Panc1 (cell line): ENCODE data around the gene HNRNPDL. TPM values are rescaled to one million over a fixed set of nuclear protein-coding genes. Genes with fewer than 3 reads are reported as not detected.
"Not testable (repeated sequence)": the region's sequence is repeated elsewhere in the genome, so short reads cannot be mapped to it uniquely, and the experiment has no call there.

Experiments
- ATAC-seq: fragments of 200-7000 bp; cut with Tn5 transposase; 2 replicates; pipeline ENCODE4 v1.9.1; 2020; ENCODE audit warnings: mild to moderate bottlenecking, moderate library complexity
- BruUV-seq: library from RNA; stranded (reverse); fragments of 400-500 nt; replicated peaks from 2 replicates; lab custom pipeline; 2021; lab: Mats Ljungman, UMichigan
- CTCF ChIA-PET: fragments of 300-600 bp; sonication (Branson Sonifier 250); formaldehyde crosslinking; loops from one replicate; lab custom pipeline; 2022; ENCODE audit warnings: antibody characterized with exemption; lab: Charles Lee
- POLR2A ChIA-PET: fragments of 300-600 bp; sonication (Branson Sonifier 250); formaldehyde crosslinking; loops from one replicate; lab custom pipeline; 2022; ENCODE audit warnings: antibody characterized with exemption; lab: Charles Lee
- DNase-seq: peaks from one replicate; pipeline ENCODE4 v3.0.0-alpha.2; 2010; ENCODE audit warnings: low read depth, low spot score
- H3K27ac ChIP-seq: 2 replicates; pipeline ENCODE4 v1.5.1; 2011; ENCODE audit warnings: mild to moderate bottlenecking, low read length, inconsistent platforms
- H3K27me3 ChIP-seq: fragments of 200-500 bp; sonication (Bioruptor generic); 2 replicates; pipeline ENCODE4 v1.6.0; 2014; ENCODE audit warnings: low read length, inconsistent platforms; ENCODE audit not compliant: control insufficient read depth, insufficient read depth
- H3K36me3 ChIP-seq: fragments of 200-500 bp; sonication (Bioruptor generic); 2 replicates; pipeline ENCODE4 v1.5.1; 2014; ENCODE audit warnings: inconsistent platforms, mild to moderate bottlenecking, low read length, moderate library complexity; ENCODE audit not compliant: control insufficient read depth, insufficient read depth
- H3K4me1 ChIP-seq: 2 replicates; pipeline ENCODE4 v1.5.1; 2011; ENCODE audit warnings: inconsistent platforms, mild to moderate bottlenecking, low read length, moderate library complexity; ENCODE audit not compliant: control insufficient read depth, insufficient read depth
- H3K4me3 ChIP-seq, 2 experiments: 2 replicates each; pipeline ENCODE4 v1.5.1; 2011 to 2012; ENCODE audit warnings: low read depth in 2 of 2, low read length in 2 of 2, mild to moderate bottlenecking in 2 of 2, inconsistent platforms in 1 of 2, moderate library complexity in 1 of 2
- H3K9me3 ChIP-seq: fragments of 200-500 bp; sonication (Bioruptor generic); 2 replicates; pipeline ENCODE4 v1.5.1; 2014; ENCODE audit warnings: low read depth, mild to moderate bottlenecking, inconsistent platforms, low read length, moderate library complexity; ENCODE audit not compliant: control insufficient read depth, insufficient read depth
- CTCF ChIP-seq: fragments of 450-650 bp; IDR thresholded peaks from 2 replicates; pipeline ENCODE4 v1.5.1; 2017; ENCODE audit warnings: mild to moderate bottlenecking
- POLR2AphosphoS5 ChIP-seq: IDR thresholded peaks from 2 replicates; pipeline ENCODE4 v1.6.1; 2012; ENCODE audit warnings: mild to moderate bottlenecking, low read depth, low read length, moderate library complexity
- REST ChIP-seq, 2 experiments: IDR thresholded peaks; 2 replicates each; pipeline ENCODE4 v1.6.1; 2011 to 2012; ENCODE audit warnings: low read depth in 2 of 2, control low read depth in 1 of 2, low read length in 1 of 2, mild to moderate bottlenecking in 1 of 2, moderate library complexity in 1 of 2; ENCODE audit not compliant: insufficient read depth in 1 of 2
- SIN3A ChIP-seq: IDR thresholded peaks from 2 replicates; pipeline ENCODE4 v1.6.1; 2012; ENCODE audit warnings: low read depth, mild to moderate bottlenecking, low read length, moderate library complexity, borderline replicate concordance; ENCODE audit not compliant: insufficient read depth
- TCF7L2 ChIP-seq: IDR thresholded peaks from 2 replicates; pipeline ENCODE4 v1.6.1; 2011; ENCODE audit warnings: mild to moderate bottlenecking, low read depth, low read length, inconsistent platforms
- in situ Hi-C: cut with HindIII; loops from 2 replicates; pipeline ENCODE4 v1.10.0; 2016; ENCODE audit warnings: low sequenced_read_pairs, low pct_unique_long_range_greater_than_20kb
- intact Hi-C: fragments of 100-400 bp; cut with micrococcal nuclease; formaldehyde crosslinking; loops from one replicate; pipeline ENCODE4 v1.10.0; 2022; ENCODE audit not compliant: unreplicated experiment
- total RNA-seq: library from RNA; stranded (reverse); gene quantifications from one replicate; pipeline ENCODE4 v1.2.1, GENCODE V29; 2021; ENCODE audit not compliant: unreplicated experiment

Gene HNRNPDL
- total RNA-seq, 1 experiment from 2014 or later = 146 TPM

GRCh38 chr4:82415922-82416365 lies 14.3 kb downstream of the HNRNPDL start:
- no peak overlapping the region for H3K27ac ChIP-seq
- H3K9me3 ChIP-seq = no peaks in the 10 kb centered on the region
- TF ChIP-seq POLR2AphosphoS5 = no peak
- TF ChIP-seq SIN3A = no peak
- TF ChIP-seq REST (IDR thresholded peaks at IDR 0.05; ENCODE audit: insufficient read depth in 1 of 2, low read depth in 2 of 2, low read length in 1 of 2) = no peak
- TF ChIP-seq TCF7L2 = no peak
- TF ChIP-seq CTCF = no peak
- DNase-seq = no peak
- BruUV-seq = no TSS peak
- H3K4me3 ChIP-seq = no peak overlapping the region
- in situ Hi-C loops = no loop called here
- no peak for ATAC-seq
- H3K27me3 ChIP-seq = no peaks in the 10 kb centered on the region
- intact Hi-C loops = no loop called here
- no peaks in the 10 kb centered on the region for H3K36me3 ChIP-seq
- CTCF ChIA-PET = no interaction called here
- H3K4me1 ChIP-seq = no peaks in the 10 kb centered on the region
- POLR2A ChIA-PET = interaction anchor here (0.7 kb wide), 1 partner anchor 93 kb away, joined by 4 read pairs; no protein-coding TSS in a partner anchor

- DNase-seq, H3K27me3 ChIP-seq, intact Hi-C loops, in situ Hi-C loops, H3K4me1 ChIP-seq, H3K4me3 ChIP-seq, BruUV-seq, H3K36me3 ChIP-seq, H3K27ac ChIP-seq, H3K9me3 ChIP-seq, ATAC-seq: not testable (repeated sequence)
- ChIA-PET CTCF (interaction anchor here (0.6 kb wide), 1 partner anchor 948 kb away, joined by 3 read pairs; no protein-coding TSS in a partner anchor), POLR2A (interaction anchor here (0.6 to 0.7 kb wide), 2 partner anchors 31 to 94 kb away, joined by 4 to 7 read pairs; no protein-coding TSS in a partner anchor)
Observed at GRCh38 chr4:82415061-82415460, 15.2 kb downstream of the HNRNPDL start.

GRCh38 chr4:82403725-82404124 lies 26.5 kb downstream of the HNRNPDL start:
- Histone ChIP-seq H3K36me3 (no peaks in the 10 kb centered on the region), H3K27me3 (no peaks in the 10 kb centered on the region), H3K4me1 (no peaks in the 10 kb centered on the region), H3K9me3 (no peaks in the 10 kb centered on the region), H3K27ac (no peak overlapping the region), H3K4me3 (no peak overlapping the region)
- DNase-seq (no peak), ATAC-seq (no peak)
- intact Hi-C loops = no loop called here
- ChIA-PET CTCF (no interaction called here), POLR2A (no interaction called here)
- no TSS peak for BruUV-seq
- TF ChIP-seq POLR2AphosphoS5 (no peak), SIN3A (no peak), TCF7L2 (no peak), CTCF (no peak), REST (IDR thresholded peaks at IDR 0.05; ENCODE audit: insufficient read depth in 1 of 2, low read depth in 2 of 2, low read length in 1 of 2) (no peak)
- in situ Hi-C loops = no loop called here
